Stimulated activated CD4-positive, alpha-beta T cell treated with anti-CD3 and anti-CD28 coated beads, TNF-alpha, amount 100 ng/mL, for 24 hours (primary cell): Measurements from ENCODE around the gene TAF8.
A peak's percentile ranks its signal among the peaks of the same experiment; 100 is the strongest.
"Not testable (repeated sequence)": the region's sequence is repeated elsewhere in the genome, so short reads cannot be mapped to it uniquely, and the experiment has no call there.

ENCODE experiments used
- DNase-seq, 3 experiments: peaks; one replicate each; pipeline ENCODE4 v3.0.0-alpha.2; 2020; ENCODE audit warnings: low read depth in 3 of 3

TAF8 gene, protein sequence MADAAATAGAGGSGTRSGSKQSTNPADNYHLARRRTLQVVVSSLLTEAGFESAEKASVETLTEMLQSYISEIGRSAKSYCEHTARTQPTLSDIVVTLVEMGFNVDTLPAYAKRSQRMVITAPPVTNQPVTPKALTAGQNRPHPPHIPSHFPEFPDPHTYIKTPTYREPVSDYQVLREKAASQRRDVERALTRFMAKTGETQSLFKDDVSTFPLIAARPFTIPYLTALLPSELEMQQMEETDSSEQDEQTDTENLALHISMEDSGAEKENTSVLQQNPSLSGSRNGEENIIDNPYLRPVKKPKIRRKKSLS

DNA sequence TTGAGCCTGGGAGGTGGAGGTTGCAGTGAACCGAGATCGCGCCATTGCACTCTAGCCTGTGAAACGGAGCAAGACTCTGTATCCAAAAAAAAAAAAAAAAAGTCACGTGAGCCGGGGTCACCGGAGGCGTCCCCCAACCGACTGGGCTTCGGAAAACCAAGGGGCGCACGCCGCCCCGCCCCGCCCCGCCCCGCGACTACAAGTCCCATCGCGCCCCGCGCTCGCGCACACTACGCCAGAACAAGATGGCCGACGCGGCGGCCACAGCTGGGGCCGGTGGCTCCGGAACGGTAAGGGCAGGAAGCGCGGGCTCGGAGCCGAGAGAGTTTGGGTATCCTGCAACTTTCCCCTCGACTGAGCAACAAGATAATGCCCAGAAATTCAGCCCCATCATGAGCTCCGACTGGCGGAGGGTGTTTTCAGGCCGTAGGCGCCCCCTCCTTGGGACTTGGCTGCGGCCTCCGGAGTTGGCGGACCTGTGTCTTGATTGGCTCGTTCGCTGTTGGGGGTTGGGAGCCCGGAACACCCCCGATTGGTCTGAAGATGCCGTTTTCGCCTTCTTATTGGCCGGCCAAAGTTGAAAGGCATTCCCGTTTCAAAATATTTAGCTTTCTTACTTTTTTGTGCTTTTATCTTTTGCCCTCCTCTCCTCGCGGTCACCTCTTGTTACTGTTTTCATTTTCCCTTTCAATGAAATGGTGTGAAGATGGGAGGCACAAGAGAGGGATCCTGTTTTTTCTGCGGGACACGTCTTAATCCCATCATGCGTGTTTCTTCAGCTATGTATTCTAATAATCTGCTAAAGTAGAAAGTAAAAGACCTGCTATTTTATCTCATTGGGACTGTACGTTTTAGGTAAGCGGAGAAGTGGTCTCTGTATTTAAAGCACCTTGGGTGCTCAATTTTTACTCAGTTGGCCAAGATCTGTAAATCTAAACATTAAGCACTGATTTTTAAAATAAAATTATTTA, at the start of gene TAF8:
Gene TAF8 (plus strand): TSS at position 228 of the 971 bp plus-strand sequence. CDS start 18 bp downstream, at position 246.
- DNase-seq: peak; percentile 78 to 88 (median 83)

DNA sequence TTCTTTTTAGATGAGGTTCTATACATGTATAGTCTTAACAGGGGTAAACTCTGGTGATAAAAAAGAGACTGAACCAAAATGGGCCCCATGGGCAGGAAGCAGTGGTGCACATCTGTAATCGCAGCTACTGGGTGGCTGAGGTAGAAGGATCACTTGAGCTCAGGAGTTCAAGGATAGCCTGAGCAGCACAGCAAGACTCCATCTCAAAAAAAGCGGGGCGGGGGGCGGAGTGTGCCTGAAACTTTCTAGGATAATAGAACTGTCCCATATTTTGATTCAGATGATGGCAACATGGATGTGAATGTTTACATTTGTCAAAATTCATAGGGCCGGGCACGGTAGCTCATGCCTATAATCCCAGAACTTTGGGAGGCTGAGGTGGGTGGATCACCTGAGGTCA, 48.8 kb upstream of the TAF8 start:
- no peak for DNase-seq

GRCh38 chr6:42003658-42004057, 46.7 kb upstream of the TAF8 start:
- DNase-seq: not testable (repeated sequence)

DNA sequence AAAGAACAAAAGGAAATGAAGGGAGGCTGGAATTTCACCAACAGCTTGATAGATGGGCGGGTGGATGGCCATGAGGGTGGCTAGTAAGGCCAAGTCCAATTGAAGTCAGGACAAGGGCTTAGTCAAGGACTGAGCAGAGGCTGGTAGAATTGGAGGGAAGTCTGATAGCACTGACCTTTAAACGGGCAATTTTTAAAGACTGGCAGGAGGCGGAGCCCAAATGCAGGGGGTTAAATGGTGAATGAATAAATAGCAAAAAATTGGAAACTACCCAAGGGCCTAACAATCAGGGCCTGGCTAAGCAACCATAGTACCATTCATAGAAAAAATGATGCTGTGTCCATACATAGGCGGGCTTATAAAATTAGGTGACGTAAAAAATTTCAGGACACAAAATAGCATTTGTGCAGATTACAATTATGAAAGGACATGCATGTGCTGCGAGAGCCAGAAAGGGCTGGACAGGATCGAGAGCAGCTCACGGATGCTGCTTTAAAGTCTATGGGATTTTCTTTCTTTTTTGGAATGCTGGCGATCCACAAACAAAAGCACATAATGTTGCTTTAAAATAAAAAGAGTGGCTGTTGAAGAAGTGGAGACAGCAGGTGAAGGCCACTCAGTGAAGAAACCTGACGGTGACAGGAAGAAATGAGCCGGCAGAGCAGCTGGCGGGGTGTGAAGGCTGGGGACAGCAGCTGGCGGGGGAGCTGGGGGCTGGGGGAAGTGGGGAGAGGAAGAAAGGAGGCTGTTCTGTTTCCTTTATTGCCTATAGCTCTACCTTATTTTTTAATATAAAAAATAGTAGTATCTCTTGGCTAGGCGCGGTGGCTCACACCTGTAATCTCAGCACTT, 42.8 kb upstream of the TAF8 start:
- peak in 1 of 3 experiments; percentile 49 for DNase-seq

- not testable (repeated sequence) for DNase-seq
Observed at GRCh38 chr6:42008138-42008528, 42.2 kb upstream of the TAF8 start.

- DNase-seq: no peak
Observed at GRCh38 chr6:42009844-42010184, 40.5 kb upstream of the TAF8 start.

- peak in 1 of 3 experiments; percentile 28 for DNase-seq
Observed at GRCh38 chr6:42010185-42010891, 40.0 kb upstream of the TAF8 start.

DNA sequence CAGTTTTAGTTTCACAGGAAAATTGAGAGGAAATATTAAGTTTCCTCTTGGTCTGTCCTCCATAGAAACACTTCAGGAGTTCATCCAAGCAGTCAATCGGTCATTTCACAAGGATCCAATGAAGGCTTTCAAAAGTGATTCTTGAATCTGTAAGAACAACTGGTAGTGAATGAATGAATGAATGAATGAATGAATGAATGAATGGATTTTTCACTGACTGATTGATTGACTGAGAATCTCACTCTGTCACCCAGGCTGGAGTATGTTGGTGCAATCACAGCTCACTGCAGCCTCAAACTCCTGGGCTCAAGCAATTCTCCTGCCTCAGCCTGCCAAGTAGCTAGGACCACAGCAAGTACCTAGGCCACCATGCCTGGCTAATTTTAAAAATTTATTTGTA, 39.4 kb upstream of the TAF8 start:
- no peak for DNase-seq

- DNase-seq: no peak
Observed at GRCh38 chr6:42012501-42013133, 37.7 kb upstream of the TAF8 start.

- DNase-seq: no peak
Observed at GRCh38 chr6:42013134-42013516, 37.2 kb upstream of the TAF8 start.

- peak in 1 of 3 experiments; percentile 45 for DNase-seq
Observed at GRCh38 chr6:42017021-42017643, 33.2 kb upstream of the TAF8 start.

DNA sequence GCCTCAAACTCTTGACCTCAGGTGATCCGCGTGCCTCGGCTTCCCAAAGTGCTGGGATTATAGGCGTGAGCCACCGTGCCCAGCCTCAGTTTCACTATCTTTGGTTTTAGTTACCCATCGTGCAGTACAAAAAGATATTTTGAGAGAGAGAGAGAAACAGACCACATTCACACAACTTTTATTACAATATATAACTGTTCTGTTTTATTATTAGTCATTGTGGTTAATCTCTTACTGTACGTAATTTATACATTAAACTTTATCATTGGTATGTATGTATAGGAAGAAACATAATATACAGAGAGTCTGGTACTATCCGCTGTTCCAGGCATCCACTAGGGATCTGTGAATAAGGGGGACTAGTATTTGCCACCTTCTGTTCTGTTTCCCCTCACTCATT, 29.4 kb upstream of the TAF8 start:
- DNase-seq: no peak

DNA sequence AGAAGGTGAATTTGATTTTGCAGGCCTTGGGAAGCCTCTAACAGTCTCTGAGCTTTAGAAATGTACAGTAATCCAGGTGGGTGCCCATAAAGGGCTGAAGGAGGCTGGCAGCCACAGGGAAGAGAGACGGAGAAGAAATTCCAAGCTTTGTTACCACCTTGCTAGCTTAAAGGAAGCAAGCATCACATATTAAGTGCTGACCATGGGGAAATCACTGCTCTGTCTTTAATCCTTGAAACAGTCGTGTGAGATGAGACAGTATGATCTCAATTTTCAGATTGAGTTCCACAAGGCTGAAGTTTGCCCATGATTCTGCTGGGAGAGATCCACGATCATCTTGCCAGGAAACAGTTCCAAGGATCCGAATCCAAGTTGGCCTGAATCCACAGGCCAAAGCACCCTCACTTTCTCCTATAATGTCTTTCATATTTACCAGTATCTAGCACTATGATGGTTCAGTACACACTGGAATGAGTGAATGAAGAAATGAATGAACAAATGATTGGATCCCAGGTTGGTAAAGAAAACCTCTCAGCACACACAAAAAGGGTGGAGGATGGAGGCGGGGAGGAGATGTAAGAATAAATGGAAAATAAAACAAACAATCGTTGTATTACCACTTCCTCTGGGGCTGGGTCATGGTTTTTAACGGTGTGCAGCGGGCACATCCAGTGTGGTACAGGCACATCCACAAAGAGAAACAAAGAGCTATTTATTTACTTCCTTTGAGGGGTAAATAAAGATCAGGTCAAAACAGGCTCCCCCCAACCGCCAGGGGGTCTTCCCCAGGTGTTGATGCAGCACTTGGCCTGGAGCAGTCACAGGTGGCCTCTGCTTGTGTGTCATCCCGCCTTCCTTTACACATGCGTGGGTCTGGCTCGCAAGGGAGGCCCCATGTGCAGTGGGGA, 28.2 kb upstream of the TAF8 start:
- DNase-seq: peak; percentile 43 to 70 (median 45)

DNA sequence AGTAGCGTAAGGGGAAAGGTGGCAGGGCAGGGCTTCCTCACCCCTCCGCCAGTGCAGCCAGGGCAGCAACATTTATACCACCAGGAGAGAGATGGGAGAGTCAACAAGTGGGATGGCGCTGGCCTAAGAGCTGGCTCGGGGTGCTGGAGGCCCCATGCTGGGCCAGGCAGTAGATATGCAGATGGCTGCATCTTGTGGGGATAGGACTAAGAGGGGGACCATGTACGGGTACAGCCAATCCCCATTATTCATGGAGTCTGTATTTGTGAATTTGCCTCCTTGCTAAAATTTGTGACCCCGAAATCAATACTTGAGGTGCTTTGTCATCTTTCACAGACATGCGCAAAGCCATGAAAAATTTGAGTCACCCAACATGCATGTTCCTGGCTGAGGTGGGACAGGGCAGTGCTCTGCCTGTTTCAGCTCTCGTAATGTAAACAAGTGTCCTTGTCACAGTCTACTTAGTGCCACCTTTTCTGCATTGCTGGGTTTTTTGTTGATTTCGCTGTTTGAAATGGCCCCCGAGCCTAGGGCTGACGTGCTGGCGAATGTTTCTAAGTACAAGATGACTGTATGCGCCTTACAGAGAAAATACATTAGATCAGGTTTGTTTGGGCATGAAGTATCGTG, 27.5 kb upstream of the TAF8 start:
- DNase-seq: no peak

- no peak for DNase-seq
Observed at GRCh38 chr6:42025066-42025844, 25.1 kb upstream of the TAF8 start.

GRCh38 chr6:42025845-42026243, 24.5 kb upstream of the TAF8 start:
- no peak for DNase-seq

DNA sequence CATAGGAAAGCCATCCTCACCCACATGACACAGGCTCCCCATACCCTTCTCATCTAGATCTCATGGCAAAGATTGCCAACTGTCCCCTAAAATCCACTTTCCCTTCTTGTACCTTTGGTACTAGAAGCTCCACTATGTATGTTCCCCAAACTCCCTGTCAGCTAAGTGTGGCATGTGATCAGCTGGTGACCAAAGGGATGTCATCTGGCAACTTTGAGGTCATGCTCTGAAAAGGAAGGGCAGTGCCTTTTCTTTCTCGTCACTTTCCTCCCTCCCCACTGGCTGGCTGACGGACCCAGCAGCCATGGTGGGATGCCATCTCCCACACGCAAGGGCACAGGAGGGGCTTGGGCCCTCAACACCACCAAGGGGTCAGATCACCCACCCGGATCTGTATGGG, 23.8 kb upstream of the TAF8 start:
- DNase-seq: no peak
